ENCODE results near the gene SBNO2. TPM values are rescaled to one million over a fixed set of nuclear protein-coding genes. Genes with fewer than 3 reads are reported as not detected.

The SBNO2 gene
- total and polyA plus RNA-seq, 12 donors, result 12.6 to 61.3 (median 16.1) TPM

DNA sequence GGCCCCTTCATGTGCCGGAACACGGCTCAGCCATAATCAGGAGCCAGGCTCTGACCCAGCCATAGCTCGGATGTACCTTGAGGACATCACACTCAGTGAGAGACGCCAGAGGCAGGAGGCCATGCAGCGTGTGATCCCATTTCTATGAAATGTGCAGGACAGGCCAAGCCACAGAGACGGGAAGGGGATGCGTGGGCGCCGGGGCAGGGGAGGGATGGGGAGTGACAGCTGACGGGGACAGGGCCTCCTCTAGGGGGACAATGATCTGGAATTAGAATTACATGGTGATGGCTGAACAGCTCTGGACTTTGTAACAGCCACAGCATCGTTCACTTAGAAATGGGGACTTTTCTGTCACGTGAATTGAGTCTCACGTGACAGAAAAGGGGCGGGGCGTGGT lies 34.9 kb downstream of the SBNO2 start:
- no peak for ATAC-seq
- WGBS, 2 donors, result 87 to 91% methylated on average over 15 of the region's 15 CpGs
- Histone ChIP-seq H3K9me3 (no peaks in the 10 kb centered on the region), H3K36me3 (peaks cover 0 to 60% (median 7%) of the 10 kb centered on the region in 9 donors), H3K4me3 (no peak overlapping the region), H3K27ac (no peak overlapping the region), H3K27me3 (no peaks in the 10 kb centered on the region), H3K4me1 (peaks cover 0 to 28% (median 13%) of the 10 kb centered on the region in 9 donors)
- TF ChIP-seq, protein P1, sequence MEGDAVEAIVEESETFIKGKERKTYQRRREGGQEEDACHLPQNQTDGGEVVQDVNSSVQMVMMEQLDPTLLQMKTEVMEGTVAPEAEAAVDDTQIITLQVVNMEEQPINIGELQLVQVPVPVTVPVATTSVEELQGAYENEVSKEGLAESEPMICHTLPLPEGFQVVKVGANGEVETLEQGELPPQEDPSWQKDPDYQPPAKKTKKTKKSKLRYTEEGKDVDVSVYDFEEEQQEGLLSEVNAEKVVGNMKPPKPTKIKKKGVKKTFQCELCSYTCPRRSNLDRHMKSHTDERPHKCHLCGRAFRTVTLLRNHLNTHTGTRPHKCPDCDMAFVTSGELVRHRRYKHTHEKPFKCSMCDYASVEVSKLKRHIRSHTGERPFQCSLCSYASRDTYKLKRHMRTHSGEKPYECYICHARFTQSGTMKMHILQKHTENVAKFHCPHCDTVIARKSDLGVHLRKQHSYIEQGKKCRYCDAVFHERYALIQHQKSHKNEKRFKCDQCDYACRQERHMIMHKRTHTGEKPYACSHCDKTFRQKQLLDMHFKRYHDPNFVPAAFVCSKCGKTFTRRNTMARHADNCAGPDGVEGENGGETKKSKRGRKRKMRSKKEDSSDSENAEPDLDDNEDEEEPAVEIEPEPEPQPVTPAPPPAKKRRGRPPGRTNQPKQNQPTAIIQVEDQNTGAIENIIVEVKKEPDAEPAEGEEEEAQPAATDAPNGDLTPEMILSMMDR (IDR thresholded peaks at IDR 0.05), result no peak
- no peak for DNase-seq
- intact Hi-C loops (cut with DNase I), result no loop called here

- no peak for ATAC-seq
- DNase-seq, result no peak
- intact Hi-C loops (cut with DNase I), result no loop called here
- H3K27me3 ChIP-seq, result no peaks in the 10 kb centered on the region
- TF ChIP-seq, protein P1 (IDR thresholded peaks at IDR 0.05), result no peak
- no peak overlapping the region for H3K27ac ChIP-seq
- no peaks in the 10 kb centered on the region for H3K9me3 ChIP-seq
- peaks cover 0 to 37% (median 14%) of the 10 kb centered on the region in 9 donors for H3K4me1 ChIP-seq
- peaks cover 0 to 50% (median under 1%) of the 10 kb centered on the region in 9 donors for H3K36me3 ChIP-seq
- H3K4me3 ChIP-seq, result no peak overlapping the region
- 79 to 87% methylated on average over 7 to 8 of the region's 11 CpGs for WGBS, 2 donors
Measured at GRCh38 chr19:1138121-1138520, 35.9 kb downstream of the SBNO2 start.

- DNase-seq (no peak), ATAC-seq (no peak)
- H3K4me1 ChIP-seq, result peaks cover 11 to 46% (median 27%) of the 10 kb centered on the region in 9 donors
- H3K9me3 ChIP-seq, result no peaks in the 10 kb centered on the region
- H3K27ac ChIP-seq, result peak overlapping the region in 5 of 10 donors; percentile 27 to 72 (median 44)
- peaks cover 0 to 40% (median 0%) of the 10 kb centered on the region in 9 donors for H3K36me3 ChIP-seq
- 80 to 87% methylated on average over 18 to 25 of the region's 25 CpGs for WGBS, 2 donors
- H3K4me3 ChIP-seq, result no peak overlapping the region
- intact Hi-C loops (cut with DNase I), result no loop called here
- TF ChIP-seq, protein P1 (IDR thresholded peaks at IDR 0.05), result no peak
- H3K27me3 ChIP-seq, result no peaks in the 10 kb centered on the region
Measured at GRCh38 chr19:1136621-1137317, 37.3 kb downstream of the SBNO2 start.

GRCh38 chr19:1136201-1136600 lies 37.9 kb downstream of the SBNO2 start:
- intact Hi-C loops (cut with DNase I), result no loop called here
- TF ChIP-seq, protein P1 (IDR thresholded peaks at IDR 0.05), result no peak
- peaks cover 13 to 46% (median 31%) of the 10 kb centered on the region in 9 donors for H3K4me1 ChIP-seq
- ATAC-seq (no peak), DNase-seq (no peak)
- 56 to 68% methylated on average over 10 to 12 of the region's 12 CpGs for WGBS, 2 donors
- peak overlapping the region in 6 of 10 donors; percentile 16 to 72 (median 39) for H3K27ac ChIP-seq
- H3K9me3 ChIP-seq, result no peaks in the 10 kb centered on the region
- no peaks in the 10 kb centered on the region for H3K27me3 ChIP-seq
- peaks cover 0 to 40% (median 0%) of the 10 kb centered on the region in 9 donors for H3K36me3 ChIP-seq
- no peak overlapping the region for H3K4me3 ChIP-seq

All from heart right ventricle (tissue), 16 donors.